Coronary artery (tissue), 2 donors: ENCODE data around the gene WDR64.
"Not testable (repeated sequence)": the region's sequence is repeated elsewhere in the genome, so short reads cannot be mapped to it uniquely, and the experiment has no call there.

Experiments
- DNase-seq: peaks from one replicate; pipeline ENCODE4 v3.0.0-alpha.2; 2017; ENCODE audit warnings: low spot score
- H3K27ac ChIP-seq, 2 donors: fragments of 200-600 bp; sonication (generic); one replicate each; pipeline ENCODE4 v1.5.1; 2016 to 2019
- H3K4me3 ChIP-seq: fragments of 200-600 bp; sonication (generic); 2 replicates; pipeline ENCODE4 v1.5.1; 2016; ENCODE audit warnings: mild to moderate bottlenecking, moderate library complexity
- CTCF ChIP-seq: fragments of 200-600 bp; sonication (generic); IDR thresholded peaks from one replicate; pipeline ENCODE4 v1.5.1; 2019; ENCODE audit warnings: antibody characterized with exemption

WDR64 gene

GRCh38 chr1:241819340-241819866 is 167.3 kb downstream of the WDR64 start:
- no peak for TF ChIP-seq CTCF
- no peak overlapping the region for H3K27ac ChIP-seq

GRCh38 chr1:241821363-241821762 is 169.3 kb downstream of the WDR64 start:
- H3K4me3 ChIP-seq: no peak overlapping the region
- no peak for TF ChIP-seq CTCF
- H3K27ac ChIP-seq: no peak overlapping the region
- no peak for DNase-seq

More at GRCh38 chr1:241819340-241819866, 167.3 kb downstream of the WDR64 start:
- no peak overlapping the region for H3K4me3 ChIP-seq
- no peak for DNase-seq

GRCh38 chr1:241822846-241823245 is 170.8 kb downstream of the WDR64 start:
- H3K4me3 ChIP-seq: no peak overlapping the region
- TF ChIP-seq CTCF: no peak
- no peak for DNase-seq
- H3K27ac ChIP-seq: no peak overlapping the region

DNA sequence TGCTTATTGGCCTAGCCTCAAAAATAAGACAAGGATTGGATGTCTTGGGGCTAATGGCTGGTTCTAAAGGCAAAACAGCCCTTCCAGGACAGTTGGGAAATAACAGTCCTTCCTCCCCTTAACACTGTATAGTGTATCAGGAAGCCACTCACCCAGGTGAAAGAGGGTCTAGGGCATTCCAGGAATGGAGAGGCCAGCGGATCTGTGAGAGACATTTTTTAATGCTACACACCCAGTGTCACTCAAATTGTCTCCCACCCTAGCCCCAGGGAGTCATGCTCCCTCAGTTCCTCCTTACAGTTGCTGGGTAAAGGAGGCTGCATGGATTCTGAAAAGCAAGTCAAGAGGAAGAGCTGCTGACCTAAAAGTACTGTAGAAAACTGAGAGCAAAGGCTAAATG is 171.8 kb downstream of the WDR64 start:
- no peak overlapping the region for H3K27ac ChIP-seq
- H3K4me3 ChIP-seq: no peak overlapping the region
- no peak for TF ChIP-seq CTCF
- no peak for DNase-seq

GRCh38 chr1:241825581-241825980 is 173.5 kb downstream of the WDR64 start:
- Histone ChIP-seq H3K27ac (no peak overlapping the region), H3K4me3 (no peak overlapping the region)
- no peak for TF ChIP-seq CTCF
- DNase-seq: no peak

GRCh38 chr1:241826613-241827012 is 174.5 kb downstream of the WDR64 start:
- H3K27ac ChIP-seq: peak overlapping the region; percentile 17 to 76

GRCh38 chr1:241827264-241827663 is 175.2 kb downstream of the WDR64 start:
- Histone ChIP-seq H3K4me3 (no peak overlapping the region), H3K27ac (peak overlapping the region; percentile 17 to 76)
- no peak for DNase-seq
- no peak for TF ChIP-seq CTCF

More at GRCh38 chr1:241826613-241827012, 174.5 kb downstream of the WDR64 start:
- not testable (repeated sequence) for H3K4me3 ChIP-seq, DNase-seq
